GM21723 (cell line): ENCODE data around the gene YIPF2.
"Not testable (repeated sequence)": the region's sequence is repeated elsewhere in the genome, so short reads cannot be mapped to it uniquely, and the experiment has no call there.

ENCODE experiments used
- ATAC-seq: cut with Tn5 transposase; IDR thresholded peaks from one replicate; pipeline ENCODE4 v1.9.1; 2021; ENCODE audit warnings: mild to moderate bottlenecking, moderate library complexity; ENCODE audit not compliant: unreplicated experiment

The YIPF2 gene

GRCh38 chr19:10941649-10942048, 13.2 kb upstream of the YIPF2 start:
- ATAC-seq = not testable (repeated sequence)

DNA sequence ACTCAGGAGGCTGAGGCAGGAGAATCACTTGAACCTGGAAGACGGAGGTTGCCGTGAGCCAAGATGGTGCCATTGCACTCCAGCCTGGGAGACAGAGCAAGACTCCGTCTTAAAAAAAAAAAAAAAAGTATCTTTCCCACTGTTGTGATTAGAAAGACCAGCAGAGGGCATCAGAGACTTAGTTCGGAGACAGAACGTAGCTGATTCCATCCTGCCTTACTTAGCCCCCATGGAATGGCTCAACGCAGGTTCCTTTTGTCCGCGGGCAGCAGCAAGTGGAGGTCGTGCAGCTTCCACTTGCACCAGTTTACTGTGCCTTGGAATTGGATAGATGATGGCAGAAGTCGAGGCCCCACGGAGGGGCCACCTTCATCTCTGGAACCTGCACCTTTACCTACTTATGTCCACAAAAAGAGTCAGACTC, 8.2 kb upstream of the YIPF2 start:
- no peak for ATAC-seq

DNA sequence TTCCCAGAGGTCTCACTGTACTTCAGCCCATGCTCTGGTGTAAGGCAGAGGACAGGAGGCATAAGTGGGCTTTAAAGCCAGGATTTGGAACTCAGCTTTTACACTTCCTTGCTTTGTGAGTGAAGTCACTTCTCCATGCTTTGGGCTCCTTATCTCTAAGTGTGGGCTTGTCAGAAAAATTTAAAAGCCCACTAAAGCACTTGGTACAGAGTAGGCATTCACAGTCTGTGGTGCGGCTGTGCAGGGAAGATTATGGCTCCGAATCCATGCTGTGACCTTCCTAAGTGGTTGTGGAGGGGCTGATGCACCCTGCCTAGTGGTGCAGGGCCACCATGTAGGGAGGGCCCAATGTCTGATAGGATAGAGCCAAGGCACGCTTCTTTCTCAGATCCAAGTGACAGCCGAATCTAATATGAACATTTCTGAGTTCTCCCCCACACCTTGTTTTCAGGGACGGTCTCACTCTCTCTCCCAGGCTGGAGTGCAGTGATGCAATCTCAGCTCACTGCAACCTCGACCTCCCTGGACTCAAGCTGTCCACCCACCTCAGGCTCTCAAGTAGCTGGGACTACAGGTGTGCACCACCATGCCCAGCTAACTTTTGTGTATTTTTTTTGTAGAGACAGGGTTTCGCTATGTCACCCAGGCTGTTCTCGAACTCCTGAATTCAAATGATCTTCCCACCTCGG, 7.1 kb upstream of the YIPF2 start:
- ATAC-seq = no peak

- ATAC-seq = peak; percentile 13
These were observed 959 bp upstream of the YIPF2 start for GRCh38 chr19:10929402-10929794.

GRCh38 chr19:10927730-10928562, 493 bp downstream of the YIPF2 start:
- peak; percentile 12 for ATAC-seq

DNA sequence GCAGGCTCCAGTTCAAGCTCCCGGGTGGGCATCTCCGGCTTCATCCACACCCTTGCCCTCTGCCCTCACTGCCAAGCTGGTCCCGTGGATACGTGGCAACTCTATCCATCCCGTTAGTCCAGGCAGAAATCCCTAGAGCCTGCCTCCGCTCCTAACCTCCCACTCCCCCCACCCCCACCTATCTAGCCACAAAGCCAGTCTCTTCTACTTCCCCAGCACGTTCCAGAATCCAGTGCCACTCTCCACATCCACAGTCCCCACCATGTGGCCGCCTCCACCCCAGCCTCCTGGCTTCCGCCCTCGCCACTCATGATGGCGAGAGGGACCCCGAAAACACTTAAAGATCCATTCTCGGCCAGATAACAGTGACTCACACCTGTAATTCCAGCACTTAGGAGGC, 3.8 kb downstream of the YIPF2 start:
- no peak for ATAC-seq

GRCh38 chr19:10923260-10924112, 5.0 kb downstream of the YIPF2 start:
- no peak for ATAC-seq

- ATAC-seq = no peak
These were observed 5.8 kb downstream of the YIPF2 start for GRCh38 chr19:10922638-10923014.

DNA sequence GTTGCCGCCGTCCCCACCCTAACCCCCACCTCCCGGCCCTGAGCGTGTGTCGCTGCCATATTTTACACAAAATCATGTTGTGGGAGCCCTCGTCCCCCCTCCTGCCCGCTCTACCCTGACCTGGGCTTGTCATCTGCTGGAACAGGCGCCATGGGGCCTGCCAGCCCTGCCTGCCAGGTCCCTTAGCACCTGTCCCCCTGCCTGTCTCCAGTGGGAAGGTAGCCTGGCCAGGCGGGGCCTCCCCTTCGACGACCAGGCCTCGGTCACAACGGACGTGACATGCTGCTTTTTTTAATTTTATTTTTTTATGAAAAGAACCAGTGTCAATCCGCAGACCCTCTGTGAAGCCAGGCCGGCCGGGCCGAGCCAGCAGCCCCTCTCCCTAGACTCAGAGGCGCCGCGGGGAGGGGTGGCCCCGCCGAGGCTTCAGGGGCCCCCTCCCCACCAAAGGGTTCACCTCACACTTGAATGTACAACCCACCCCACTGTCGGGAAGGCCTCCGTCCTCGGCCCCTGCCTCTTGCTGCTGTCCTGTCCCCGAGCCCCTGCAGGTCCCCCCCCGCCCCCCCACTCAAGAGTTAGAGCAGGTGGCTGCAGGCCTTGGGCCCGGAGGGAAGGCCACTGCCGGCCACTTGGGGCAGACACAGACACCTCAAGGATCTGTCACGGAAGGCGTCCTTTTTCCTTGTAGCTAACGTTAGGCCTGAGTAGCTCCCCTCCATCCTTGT, 6.4 kb downstream of the YIPF2 start:
- no peak for ATAC-seq

GRCh38 chr19:10921199-10921909, 7.1 kb downstream of the YIPF2 start:
- ATAC-seq = no peak

GRCh38 chr19:10920781-10921180, 7.7 kb downstream of the YIPF2 start:
- no peak for ATAC-seq

GRCh38 chr19:10920288-10920655, 8.2 kb downstream of the YIPF2 start:
- no peak for ATAC-seq

DNA sequence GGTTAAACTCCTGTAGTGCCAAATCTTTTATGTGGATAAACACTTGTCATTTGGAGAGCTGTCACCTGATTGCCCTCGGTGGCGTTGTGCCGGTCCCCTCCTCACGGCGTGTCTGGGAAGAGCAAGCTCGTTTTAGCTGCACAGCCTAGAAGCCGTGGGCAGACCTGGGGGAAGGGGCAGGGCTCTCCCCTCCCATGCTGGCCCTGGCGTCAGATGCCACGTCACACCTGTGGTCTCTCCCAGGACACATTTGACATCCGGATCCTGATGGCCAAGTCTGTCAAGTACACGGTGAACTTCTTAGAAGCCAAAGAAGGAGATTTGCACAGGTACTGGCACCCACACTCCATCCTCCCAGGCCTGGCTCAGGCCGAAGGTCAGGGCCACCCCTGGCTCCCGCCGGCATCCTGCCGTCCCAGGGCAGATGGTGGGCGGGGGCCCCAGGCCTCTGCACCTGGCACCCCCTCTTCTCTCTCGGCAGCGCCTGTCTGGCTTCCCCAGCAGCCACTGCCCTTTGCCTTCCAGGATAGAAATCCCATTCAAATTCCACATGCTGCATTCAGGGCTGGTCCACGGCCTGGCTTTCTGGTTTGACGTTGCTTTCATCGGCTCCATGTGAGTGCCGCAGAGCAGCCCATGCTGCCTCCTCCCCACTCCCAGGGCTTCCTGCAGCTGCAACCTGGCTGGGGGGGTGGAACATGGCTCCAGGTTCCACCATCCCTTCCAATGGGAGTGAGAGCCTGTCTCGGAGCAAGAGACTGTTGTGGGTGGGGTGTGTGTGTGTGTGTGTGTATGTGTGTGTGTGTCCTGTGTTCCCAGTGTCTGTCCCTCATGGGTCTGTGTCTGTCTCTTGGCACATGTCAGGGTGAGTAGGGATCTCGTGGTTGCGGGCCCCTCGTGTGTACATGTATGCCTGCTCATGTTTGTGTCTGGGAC, 8.8 kb downstream of the YIPF2 start:
- ATAC-seq = no peak

DNA sequence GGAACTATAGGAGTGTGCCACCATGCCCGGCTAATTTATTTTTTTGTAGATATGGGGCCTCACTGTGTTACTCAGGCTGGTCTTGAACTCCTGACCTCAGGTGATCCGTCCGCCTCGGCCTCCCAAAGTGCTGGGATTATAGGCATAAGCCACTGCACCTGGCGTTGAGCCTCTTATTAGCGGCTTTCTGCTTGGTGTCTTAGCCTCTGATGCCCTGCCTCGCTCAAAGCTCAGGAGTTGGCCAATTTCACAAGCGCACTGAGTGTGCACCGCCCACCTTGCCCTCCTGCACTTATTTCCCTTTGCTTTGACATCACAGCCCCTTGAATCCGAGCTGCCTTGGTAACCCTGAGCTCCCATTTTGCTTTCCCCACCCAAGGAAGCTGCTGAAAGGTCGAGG, 10.1 kb downstream of the YIPF2 start:
- ATAC-seq = no peak

DNA sequence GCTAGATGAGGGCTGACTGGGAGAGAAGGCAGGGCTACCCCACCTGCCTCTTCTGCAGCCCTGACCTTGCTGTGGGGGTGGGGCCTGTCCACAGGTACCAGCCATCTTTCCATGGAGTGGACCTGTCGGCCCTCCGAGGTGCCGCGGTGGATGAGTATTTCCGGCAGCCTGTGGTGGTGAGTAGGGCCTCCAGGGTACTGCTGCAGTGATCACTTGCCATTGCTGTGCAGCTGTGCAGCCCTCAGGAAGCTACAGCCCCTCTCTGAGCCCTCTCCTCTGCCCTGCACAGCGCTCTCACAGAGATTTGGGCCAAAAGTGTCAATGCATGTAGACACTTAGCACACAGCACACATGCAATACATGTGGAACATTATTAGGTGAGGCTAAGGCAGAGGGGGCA, 11.8 kb downstream of the YIPF2 start:
- ATAC-seq = no peak

- ATAC-seq = no peak
These were observed 13.0 kb downstream of the YIPF2 start for GRCh38 chr19:10915130-10916091.

- no peak for ATAC-seq
These were observed 14.6 kb downstream of the YIPF2 start for GRCh38 chr19:10913716-10914340.

DNA sequence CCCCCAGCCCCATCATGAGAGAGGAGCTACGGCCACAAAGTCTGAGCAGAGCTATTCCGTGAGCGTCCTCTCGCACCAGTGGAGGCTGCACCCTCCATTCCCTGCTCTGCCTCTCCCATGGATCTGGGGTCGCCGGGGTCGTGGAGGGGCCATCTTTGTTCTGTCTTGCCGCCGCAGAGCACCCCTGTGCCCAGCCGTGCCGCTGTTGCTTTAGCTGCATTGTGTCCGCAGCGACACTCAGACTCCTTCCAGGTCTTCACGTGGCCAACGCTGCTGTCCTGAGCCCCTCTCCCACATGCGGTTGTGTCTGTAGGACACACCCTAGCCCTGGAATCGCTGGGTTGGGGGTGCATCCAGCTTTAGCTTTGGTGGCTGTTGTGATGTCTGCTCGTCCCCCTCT, 15.8 kb downstream of the YIPF2 start:
- no peak for ATAC-seq
